ENCODE results near the gene ZNF385C. TPM values are rescaled to one million over a fixed set of nuclear protein-coding genes. Genes with fewer than 3 reads are reported as not detected.

Gene ZNF385C
- total RNA-seq, 1 experiment from 2014 or later, result 3.7 TPM

DNA sequence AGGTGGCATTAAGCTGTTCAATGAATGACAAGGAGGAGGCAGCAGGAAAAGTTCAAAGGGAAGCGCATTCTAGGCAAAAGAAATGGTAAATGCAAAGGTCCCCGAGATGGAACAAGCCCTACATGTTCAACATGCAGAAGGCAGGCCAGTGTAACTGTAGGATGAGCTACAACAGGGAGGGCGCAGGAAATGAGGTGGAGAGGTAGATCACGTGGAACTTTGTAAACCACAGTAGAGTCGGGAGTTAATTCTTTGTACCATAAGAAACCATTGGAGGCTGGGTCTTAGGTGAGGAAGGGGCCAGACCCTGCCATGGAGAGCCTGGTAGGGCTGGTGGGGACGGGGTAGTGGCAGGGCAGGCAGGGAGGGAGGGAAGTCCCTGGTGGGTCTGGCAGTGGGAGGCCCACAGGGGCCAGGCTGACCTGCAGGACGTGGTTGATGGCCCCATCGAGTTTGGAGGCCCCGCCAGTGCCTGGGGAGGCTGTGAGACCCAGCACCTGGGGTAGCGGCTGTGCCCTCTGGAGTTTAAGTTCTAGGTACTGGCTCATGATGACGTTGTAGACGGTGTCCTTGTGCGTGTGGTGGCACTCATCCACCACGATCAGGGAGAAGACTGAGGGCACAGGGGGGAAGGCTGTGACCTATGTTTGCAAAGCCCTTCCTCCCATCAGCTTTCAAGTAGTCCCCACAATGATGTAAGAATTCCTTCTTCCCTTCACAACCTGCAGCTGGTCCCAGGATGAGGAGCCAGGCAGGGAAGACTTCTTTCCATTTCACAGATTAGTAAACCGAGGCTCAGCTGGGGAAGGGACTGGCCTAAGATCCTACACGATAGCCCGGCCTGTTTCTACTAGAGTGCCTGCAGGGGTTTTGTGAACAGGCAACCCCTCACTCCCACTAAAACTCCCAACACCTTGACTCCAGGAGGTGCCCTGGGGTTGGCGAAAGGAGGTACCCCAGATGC, 12.3 kb upstream of the ZNF385C start:
- H3K27me3 Mint-ChIP-seq (ENCODE audit: low read depth), result peaks cover 6% of the 10 kb centered on the region
- ChIA-PET CTCF (interaction anchor here (0.6 to 4.2 kb wide), 7 partner anchors 9 to 151 kb away, joined by 3 to 27 read pairs (median 13); partner anchors contain the start of genes KAT2A and NKIRAS2), POLR2A (interaction anchor here (0.6 kb wide), 1 partner anchor 326 kb away, joined by 3 read pairs; no protein-coding TSS in a partner anchor)

DNA sequence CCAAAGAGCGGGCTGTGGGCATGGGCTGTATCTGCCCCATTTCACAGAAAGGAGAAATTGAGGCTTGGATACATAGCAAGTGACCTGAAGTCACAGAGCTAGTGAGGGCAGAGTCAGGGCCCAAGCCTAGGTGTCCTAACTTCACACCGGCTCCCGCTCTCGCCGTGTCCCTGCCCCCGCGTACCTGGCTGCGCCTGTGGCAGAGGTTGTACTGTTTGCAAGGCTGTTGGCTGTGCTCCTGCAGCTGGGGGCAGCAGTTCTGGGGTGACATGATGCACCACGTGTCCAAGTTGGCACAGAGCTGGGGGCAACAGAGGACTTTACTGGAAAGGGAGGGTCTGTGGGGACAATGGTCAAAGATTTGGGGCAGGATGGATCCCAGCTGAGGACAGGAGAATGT, 10.8 kb upstream of the ZNF385C start:
- Mint-ChIP-seq H3K4me1 (peaks cover 17% of the 10 kb centered on the region), H3K27ac (no peak overlapping the region), H3K4me3 (no peak overlapping the region), H3K27me3 (ENCODE audit: low read depth) (peaks cover 6% of the 10 kb centered on the region), H3K36me3 (peaks cover 4% of the 10 kb centered on the region; the same call in 1 of the 2 replicates), H3K9me3 (no peaks in the 10 kb centered on the region)
- ChIA-PET CTCF (interaction anchor here (1.1 to 4.1 kb wide), 6 partner anchors 11 to 418 kb away, joined by 3 to 19 read pairs (median 6); partner anchors contain the start of genes KAT2A and NKIRAS2), POLR2A (no interaction called here)
- DNase-seq (ENCODE audit: low spot score) (no peak), ATAC-seq (no peak)
- TF ChIP-seq, protein P1, sequence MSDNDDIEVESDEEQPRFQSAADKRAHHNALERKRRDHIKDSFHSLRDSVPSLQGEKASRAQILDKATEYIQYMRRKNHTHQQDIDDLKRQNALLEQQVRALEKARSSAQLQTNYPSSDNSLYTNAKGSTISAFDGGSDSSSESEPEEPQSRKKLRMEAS (CRISPR knock-in tag; IDR thresholded peaks at IDR 0.05), result no peak
- TF ChIP-seq, protein P2, sequence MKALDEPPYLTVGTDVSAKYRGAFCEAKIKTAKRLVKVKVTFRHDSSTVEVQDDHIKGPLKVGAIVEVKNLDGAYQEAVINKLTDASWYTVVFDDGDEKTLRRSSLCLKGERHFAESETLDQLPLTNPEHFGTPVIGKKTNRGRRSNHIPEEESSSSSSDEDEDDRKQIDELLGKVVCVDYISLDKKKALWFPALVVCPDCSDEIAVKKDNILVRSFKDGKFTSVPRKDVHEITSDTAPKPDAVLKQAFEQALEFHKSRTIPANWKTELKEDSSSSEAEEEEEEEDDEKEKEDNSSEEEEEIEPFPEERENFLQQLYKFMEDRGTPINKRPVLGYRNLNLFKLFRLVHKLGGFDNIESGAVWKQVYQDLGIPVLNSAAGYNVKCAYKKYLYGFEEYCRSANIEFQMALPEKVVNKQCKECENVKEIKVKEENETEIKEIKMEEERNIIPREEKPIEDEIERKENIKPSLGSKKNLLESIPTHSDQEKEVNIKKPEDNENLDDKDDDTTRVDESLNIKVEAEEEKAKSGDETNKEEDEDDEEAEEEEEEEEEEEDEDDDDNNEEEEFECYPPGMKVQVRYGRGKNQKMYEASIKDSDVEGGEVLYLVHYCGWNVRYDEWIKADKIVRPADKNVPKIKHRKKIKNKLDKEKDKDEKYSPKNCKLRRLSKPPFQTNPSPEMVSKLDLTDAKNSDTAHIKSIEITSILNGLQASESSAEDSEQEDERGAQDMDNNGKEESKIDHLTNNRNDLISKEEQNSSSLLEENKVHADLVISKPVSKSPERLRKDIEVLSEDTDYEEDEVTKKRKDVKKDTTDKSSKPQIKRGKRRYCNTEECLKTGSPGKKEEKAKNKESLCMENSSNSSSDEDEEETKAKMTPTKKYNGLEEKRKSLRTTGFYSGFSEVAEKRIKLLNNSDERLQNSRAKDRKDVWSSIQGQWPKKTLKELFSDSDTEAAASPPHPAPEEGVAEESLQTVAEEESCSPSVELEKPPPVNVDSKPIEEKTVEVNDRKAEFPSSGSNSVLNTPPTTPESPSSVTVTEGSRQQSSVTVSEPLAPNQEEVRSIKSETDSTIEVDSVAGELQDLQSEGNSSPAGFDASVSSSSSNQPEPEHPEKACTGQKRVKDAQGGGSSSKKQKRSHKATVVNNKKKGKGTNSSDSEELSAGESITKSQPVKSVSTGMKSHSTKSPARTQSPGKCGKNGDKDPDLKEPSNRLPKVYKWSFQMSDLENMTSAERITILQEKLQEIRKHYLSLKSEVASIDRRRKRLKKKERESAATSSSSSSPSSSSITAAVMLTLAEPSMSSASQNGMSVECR (CRISPR knock-in tag; IDR thresholded peaks at IDR 0.05; ENCODE audit: borderline replicate concordance), result no peak
- TF ChIP-seq, protein P3, sequence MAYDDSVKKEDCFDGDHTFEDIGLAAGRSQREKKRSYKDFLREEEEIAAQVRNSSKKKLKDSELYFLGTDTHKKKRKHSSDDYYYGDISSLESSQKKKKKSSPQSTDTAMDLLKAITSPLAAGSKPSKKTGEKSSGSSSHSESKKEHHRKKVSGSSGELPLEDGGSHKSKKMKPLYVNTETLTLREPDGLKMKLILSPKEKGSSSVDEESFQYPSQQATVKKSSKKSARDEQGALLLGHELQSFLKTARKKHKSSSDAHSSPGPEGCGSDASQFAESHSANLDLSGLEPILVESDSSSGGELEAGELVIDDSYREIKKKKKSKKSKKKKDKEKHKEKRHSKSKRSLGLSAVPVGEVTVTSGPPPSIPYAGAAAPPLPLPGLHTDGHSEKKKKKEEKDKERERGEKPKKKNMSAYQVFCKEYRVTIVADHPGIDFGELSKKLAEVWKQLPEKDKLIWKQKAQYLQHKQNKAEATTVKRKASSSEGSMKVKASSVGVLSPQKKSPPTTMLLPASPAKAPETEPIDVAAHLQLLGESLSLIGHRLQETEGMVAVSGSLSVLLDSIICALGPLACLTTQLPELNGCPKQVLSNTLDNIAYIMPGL (CRISPR knock-in tag; IDR thresholded peaks at IDR 0.05), result no peak
- no peak for TF ChIP-seq FOXP1 (CRISPR knock-in tag; IDR thresholded peaks at IDR 0.05; ENCODE audit: borderline replicate concordance)
- TF ChIP-seq ZNF263 (CRISPR knock-in tag; IDR thresholded peaks at IDR 0.05; ENCODE audit: low read depth), result no peak
- no peak for TF ChIP-seq RORB (CRISPR knock-in tag; IDR thresholded peaks at IDR 0.05)
- TF ChIP-seq, protein P4, sequence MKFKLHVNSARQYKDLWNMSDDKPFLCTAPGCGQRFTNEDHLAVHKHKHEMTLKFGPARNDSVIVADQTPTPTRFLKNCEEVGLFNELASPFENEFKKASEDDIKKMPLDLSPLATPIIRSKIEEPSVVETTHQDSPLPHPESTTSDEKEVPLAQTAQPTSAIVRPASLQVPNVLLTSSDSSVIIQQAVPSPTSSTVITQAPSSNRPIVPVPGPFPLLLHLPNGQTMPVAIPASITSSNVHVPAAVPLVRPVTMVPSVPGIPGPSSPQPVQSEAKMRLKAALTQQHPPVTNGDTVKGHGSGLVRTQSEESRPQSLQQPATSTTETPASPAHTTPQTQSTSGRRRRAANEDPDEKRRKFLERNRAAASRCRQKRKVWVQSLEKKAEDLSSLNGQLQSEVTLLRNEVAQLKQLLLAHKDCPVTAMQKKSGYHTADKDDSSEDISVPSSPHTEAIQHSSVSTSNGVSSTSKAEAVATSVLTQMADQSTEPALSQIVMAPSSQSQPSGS (CRISPR knock-in tag; IDR thresholded peaks at IDR 0.05; ENCODE audit: borderline replicate concordance, low read depth), result no peak
- no peak for TF ChIP-seq NFE2L1 (CRISPR knock-in tag; IDR thresholded peaks at IDR 0.05)
- TF ChIP-seq NR1H2 (CRISPR knock-in tag; IDR thresholded peaks at IDR 0.05), result no peak
- TF ChIP-seq, protein P5, sequence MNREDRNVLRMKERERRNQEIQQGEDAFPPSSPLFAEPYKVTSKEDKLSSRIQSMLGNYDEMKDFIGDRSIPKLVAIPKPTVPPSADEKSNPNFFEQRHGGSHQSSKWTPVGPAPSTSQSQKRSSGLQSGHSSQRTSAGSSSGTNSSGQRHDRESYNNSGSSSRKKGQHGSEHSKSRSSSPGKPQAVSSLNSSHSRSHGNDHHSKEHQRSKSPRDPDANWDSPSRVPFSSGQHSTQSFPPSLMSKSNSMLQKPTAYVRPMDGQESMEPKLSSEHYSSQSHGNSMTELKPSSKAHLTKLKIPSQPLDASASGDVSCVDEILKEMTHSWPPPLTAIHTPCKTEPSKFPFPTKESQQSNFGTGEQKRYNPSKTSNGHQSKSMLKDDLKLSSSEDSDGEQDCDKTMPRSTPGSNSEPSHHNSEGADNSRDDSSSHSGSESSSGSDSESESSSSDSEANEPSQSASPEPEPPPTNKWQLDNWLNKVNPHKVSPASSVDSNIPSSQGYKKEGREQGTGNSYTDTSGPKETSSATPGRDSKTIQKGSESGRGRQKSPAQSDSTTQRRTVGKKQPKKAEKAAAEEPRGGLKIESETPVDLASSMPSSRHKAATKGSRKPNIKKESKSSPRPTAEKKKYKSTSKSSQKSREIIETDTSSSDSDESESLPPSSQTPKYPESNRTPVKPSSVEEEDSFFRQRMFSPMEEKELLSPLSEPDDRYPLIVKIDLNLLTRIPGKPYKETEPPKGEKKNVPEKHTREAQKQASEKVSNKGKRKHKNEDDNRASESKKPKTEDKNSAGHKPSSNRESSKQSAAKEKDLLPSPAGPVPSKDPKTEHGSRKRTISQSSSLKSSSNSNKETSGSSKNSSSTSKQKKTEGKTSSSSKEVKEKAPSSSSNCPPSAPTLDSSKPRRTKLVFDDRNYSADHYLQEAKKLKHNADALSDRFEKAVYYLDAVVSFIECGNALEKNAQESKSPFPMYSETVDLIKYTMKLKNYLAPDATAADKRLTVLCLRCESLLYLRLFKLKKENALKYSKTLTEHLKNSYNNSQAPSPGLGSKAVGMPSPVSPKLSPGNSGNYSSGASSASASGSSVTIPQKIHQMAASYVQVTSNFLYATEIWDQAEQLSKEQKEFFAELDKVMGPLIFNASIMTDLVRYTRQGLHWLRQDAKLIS (CRISPR knock-in tag; IDR thresholded peaks at IDR 0.05; ENCODE audit: borderline replicate concordance), result no peak
- no peak for TF ChIP-seq ZNF232 (CRISPR knock-in tag; IDR thresholded peaks at IDR 0.05)
- TF ChIP-seq PRRX2 (CRISPR knock-in tag; IDR thresholded peaks at IDR 0.05), result no peak
- TF ChIP-seq SP1 (CRISPR knock-in tag; conservative IDR thresholded peaks at IDR 0.05), result no peak

More for the DNA sequence above, 12.3 kb upstream of the ZNF385C start:
- ATAC-seq, result no peak
- Mint-ChIP-seq H3K36me3 (peaks cover 14% of the 10 kb centered on the region), H3K27ac (no peak overlapping the region), H3K9me3 (no peaks in the 10 kb centered on the region), H3K4me3 (no peak overlapping the region), H3K4me1 (peaks cover 17% of the 10 kb centered on the region)
- DNase-seq (ENCODE audit: low spot score), result no peak
- TF ChIP-seq, protein P6, sequence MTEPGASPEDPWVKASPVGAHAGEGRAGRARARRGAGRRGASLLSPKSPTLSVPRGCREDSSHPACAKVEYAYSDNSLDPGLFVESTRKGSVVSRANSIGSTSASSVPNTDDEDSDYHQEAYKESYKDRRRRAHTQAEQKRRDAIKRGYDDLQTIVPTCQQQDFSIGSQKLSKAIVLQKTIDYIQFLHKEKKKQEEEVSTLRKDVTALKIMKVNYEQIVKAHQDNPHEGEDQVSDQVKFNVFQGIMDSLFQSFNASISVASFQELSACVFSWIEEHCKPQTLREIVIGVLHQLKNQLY (CRISPR knock-in tag; IDR thresholded peaks at IDR 0.05), result no peak
- TF ChIP-seq OVOL2 (CRISPR knock-in tag; IDR thresholded peaks at IDR 0.05; ENCODE audit: borderline replicate concordance) (no peak), MXD4 (CRISPR knock-in tag; IDR thresholded peaks at IDR 0.05; ENCODE audit: borderline replicate concordance) (no peak)
- TF ChIP-seq, protein P7, sequence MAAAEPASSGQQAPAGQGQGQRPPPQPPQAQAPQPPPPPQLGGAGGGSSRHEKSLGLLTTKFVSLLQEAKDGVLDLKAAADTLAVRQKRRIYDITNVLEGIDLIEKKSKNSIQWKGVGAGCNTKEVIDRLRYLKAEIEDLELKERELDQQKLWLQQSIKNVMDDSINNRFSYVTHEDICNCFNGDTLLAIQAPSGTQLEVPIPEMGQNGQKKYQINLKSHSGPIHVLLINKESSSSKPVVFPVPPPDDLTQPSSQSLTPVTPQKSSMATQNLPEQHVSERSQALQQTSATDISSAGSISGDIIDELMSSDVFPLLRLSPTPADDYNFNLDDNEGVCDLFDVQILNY (CRISPR knock-in tag; IDR thresholded peaks at IDR 0.05), result no peak
